Breast epithelium (tissue), 3 donors: Measurements from ENCODE around the gene CEP112.

Source experiments
- POLR2A ChIP-seq: fragments of 450-650 bp; IDR thresholded peaks from one replicate; pipeline ENCODE4 v1.6.1; 2016; ENCODE audit warnings: antibody characterized with exemption, mild to moderate bottlenecking, moderate library complexity
- POLR2AphosphoS5 ChIP-seq, 3 donors: sonication (generic); formaldehyde crosslinking; IDR thresholded peaks; one replicate each; pipeline ENCODE4 v1.6.1; 2017; ENCODE audit warnings: antibody characterized with exemption in 3 of 3
- TF ChIP-seq, protein P1 (sequence below), 3 donors: fragments of 450-650 bp; IDR thresholded peaks; one replicate each; pipeline ENCODE4 v1.5.1; 2016 to 2017; ENCODE audit warnings: antibody characterized with exemption in 3 of 3, mild to moderate bottlenecking in 3 of 3, moderate library complexity in 3 of 3

DNA sequence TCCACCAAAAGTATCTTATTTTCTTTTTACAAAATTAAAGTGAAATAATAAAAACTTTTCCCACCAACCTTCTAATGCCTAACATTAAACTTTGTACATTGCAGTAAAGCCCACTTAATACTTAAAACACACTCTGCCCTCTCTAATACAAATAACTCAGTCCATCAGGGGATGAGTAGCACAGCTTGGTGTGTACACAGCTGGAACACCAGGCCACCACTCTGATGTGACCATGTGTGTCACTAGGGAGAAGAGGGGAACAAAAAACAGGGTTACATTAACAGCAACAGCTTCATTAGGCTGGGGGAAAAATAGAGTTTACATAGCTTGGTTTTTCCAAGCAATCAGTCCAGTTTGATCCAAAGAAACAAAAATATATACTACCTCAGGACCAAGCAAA is 295.0 kb downstream of the CEP112 start:
- TF ChIP-seq, protein P1, sequence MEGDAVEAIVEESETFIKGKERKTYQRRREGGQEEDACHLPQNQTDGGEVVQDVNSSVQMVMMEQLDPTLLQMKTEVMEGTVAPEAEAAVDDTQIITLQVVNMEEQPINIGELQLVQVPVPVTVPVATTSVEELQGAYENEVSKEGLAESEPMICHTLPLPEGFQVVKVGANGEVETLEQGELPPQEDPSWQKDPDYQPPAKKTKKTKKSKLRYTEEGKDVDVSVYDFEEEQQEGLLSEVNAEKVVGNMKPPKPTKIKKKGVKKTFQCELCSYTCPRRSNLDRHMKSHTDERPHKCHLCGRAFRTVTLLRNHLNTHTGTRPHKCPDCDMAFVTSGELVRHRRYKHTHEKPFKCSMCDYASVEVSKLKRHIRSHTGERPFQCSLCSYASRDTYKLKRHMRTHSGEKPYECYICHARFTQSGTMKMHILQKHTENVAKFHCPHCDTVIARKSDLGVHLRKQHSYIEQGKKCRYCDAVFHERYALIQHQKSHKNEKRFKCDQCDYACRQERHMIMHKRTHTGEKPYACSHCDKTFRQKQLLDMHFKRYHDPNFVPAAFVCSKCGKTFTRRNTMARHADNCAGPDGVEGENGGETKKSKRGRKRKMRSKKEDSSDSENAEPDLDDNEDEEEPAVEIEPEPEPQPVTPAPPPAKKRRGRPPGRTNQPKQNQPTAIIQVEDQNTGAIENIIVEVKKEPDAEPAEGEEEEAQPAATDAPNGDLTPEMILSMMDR (IDR thresholded peaks at IDR 0.05), result no peak
- TF ChIP-seq POLR2AphosphoS5 (IDR thresholded peaks at IDR 0.05) (no peak), POLR2A (no peak)
